Eye (tissue), 1 donor: ENCODE results near the gene TRAPPC2L.
"Not testable (repeated sequence)": the region's sequence is repeated elsewhere in the genome, so short reads cannot be mapped to it uniquely, and the experiment has no call there.

Source experiments
- DNase-seq: peaks from one replicate; pipeline ENCODE4 v3.0.0-alpha.2; 2015

TRAPPC2L gene

DNA sequence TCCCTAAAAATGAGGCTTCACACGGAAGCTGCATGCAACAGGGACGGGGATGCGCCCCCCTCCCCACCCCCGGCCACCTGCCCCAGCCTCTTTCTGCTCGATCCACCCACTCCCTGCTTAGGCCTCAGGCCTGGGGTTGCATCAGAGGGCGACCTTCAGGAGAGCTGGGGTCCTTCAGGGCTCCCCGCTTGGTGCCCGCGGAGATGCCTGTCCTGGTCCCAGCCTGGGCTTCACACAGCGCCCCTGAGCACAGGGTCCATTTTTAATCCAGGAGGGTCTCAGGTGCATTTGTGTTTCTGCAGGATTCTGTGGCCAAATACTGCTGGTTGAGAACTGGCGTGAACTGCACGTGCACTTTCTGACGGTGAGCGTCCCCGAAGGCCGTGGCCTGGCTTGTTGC, 37.8 kb upstream of the TRAPPC2L start:
- no peak for DNase-seq

GRCh38 chr16:88820385-88821025, 36.4 kb upstream of the TRAPPC2L start:
- DNase-seq, result no peak

DNA sequence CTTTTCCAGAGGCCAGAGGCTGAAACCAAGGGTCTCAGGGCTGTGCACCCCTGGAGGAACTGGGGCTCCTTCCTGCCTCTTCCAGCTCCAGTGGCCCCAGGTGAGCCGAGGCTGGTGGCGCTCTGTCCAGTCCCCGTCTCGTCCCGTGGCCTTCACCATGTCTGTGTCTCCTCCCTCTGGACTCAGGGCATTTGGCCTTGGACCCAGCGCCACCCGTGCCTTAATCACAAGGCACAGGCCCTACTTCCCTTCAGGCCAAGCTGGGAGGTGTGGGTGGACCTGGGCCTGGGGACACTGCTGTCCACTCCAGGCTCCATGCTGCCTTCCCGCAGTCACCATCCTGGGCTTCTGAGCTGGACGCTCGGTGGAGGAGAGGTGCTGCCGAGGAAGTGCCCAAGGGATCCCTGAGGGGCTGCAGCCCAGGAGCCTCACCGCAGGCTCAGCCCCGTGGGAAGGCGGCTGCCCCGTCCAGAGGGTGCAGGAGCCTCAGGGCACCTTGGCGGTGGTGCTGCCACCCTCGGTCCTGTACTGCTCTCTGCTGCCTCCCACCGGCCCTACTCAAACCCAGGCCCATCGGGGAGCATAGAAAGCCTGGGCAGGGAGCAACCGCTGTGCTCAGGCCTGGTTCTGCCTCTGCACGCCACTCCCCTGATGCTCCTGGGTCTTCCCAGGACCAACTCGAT, 35.6 kb upstream of the TRAPPC2L start:
- no peak for DNase-seq

DNA sequence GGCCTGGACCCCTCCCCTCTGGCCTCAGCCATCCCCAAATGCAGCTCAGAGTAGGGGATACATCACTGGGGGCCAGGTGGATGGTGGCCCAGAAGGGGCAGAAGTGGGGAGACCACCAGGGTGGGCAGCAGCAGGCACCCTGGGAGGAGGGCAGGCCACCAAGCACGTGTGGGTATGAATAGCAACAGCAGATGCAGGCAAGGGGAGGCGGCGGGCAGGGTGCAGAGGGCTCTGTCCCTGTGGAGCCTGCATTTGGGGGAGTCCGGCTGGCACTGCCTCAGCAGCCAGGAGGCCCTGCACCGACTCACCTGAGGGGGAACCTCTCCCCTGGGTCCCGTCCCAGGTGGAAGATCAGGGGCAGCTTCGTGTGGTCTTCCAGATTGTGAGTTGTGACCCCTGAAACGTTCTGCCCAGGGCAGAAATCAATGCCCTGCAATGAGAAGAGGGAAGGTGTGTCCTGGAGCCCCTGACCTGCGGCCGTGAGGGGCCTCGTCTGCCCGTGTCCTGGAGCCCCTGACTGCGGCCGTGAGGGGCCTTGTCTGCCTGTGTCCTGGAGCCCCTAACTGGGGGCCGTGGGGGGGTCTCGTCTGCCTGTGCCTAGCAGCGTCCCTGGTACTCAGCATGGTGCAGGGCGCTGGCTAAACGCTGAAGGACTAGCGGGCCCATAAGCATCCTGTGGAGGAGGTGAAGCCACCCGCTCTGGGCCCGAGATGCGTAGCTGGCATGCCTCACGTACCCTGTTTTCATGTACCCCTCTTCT, 34.5 kb upstream of the TRAPPC2L start:
- no peak for DNase-seq

- DNase-seq, result not testable (repeated sequence)
These were observed 33.3 kb upstream of the TRAPPC2L start for GRCh38 chr16:88823646-88824045.

GRCh38 chr16:88824256-88825077, 32.5 kb upstream of the TRAPPC2L start:
- DNase-seq, result no peak

- DNase-seq, result no peak
These were observed 31.8 kb upstream of the TRAPPC2L start for GRCh38 chr16:88825146-88825545.

GRCh38 chr16:88826070-88826840, 30.7 kb upstream of the TRAPPC2L start:
- no peak for DNase-seq

DNA sequence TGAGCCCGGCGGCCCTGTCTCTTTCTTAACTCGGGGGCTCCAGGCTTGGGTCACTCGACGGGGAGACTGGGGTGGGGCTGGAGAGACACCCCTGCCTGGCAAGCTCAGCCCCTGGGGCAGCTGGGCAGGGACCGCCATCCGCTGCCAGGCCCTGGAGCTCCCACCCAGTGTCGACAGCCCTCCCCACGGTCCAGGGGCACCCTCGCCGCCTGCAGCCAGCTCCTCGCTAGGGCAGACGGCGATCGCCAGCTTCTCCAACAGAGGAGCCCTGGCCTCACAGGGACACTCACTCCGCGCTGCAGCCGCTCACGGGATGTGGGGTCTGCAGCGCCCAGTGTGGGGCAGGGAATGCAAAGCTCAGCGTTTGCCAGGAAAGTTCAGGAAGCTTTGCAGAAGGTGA, 29.2 kb upstream of the TRAPPC2L start:
- DNase-seq, result no peak

DNA sequence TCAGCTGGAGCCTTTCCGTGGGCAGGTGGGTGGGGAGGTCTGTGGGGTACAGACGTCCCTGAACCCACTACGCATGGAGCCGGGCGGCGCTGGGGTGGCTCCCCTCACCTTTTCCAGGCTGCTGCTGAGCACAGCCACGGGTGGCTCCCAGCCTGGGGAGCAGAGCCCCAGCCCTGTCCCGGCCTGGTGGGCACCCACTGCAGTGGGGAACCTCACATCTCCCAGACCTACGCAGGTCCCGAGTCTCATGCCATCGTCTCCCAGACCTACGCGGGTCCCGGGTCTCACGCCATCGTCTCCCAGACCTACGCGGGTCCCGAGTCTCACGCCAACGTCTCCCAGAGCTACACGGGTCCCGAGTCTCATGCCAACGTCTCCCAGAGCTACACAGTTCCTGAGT, 28.2 kb upstream of the TRAPPC2L start:
- DNase-seq, result no peak

GRCh38 chr16:88830258-88830657, 26.7 kb upstream of the TRAPPC2L start:
- no peak for DNase-seq

- no peak for DNase-seq
These were observed 26.1 kb upstream of the TRAPPC2L start for GRCh38 chr16:88830783-88831182.

DNA sequence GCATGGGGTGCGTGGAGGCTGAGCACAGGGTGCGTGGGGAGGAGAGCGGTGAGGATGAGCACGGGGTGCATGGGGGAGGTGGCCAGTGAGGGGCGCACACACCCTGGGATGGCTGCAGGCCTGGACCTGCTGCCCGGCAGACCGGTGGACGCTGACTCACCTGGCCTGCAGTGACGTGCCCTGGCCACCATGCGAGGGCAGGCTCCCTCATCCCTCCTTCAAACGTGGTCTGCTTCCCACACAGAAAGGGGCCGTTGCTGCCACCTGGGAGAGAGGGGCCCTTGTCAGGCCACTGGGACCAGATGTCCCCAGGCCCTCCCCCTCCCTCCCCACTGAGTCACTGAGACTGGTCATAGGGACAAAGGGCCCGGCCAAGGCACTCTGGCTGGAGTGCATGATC, 25.1 kb upstream of the TRAPPC2L start:
- no peak for DNase-seq

- no peak for DNase-seq
These were observed 23.8 kb upstream of the TRAPPC2L start for GRCh38 chr16:88833086-88833485.

DNA sequence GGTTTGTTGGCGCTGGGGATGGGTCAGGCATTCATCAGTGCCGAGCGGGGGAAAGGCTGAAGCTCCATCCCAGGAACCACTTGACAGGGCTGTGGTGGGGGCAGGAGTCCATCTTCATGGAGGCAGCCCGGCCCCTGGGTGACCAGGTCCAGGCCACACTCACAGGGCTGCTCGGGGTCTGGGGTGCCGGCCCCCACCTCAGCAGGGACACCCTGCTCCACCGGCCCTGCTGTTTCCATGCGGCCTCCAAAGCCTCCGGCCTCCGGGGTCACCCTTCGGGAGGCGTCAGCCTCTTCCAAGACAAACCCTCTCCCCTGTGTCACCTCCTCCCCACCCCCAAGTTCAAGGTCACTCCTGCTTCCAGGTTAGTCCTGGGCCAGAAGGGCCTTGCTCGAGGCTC, 22.3 kb upstream of the TRAPPC2L start:
- DNase-seq, result no peak

DNA sequence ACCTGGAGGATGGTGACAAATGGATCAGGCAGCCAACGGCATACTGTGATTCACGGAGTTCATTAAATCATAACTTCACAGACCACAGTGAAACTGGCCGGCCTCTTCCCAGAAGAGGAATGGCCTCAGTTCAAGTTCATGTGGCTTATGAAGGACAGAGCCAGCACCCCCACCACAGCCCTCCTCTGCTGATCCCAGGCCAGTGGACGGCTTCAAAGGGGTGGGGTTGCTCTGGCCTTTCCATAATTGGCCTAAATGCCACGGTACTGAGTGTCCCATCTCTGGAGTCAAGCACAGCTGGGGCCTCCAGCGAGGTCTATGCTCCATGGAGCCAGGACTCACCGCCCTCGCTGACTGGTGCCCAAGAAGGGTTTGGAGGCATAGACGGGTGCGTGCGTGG, 21.5 kb upstream of the TRAPPC2L start:
- no peak for DNase-seq

GRCh38 chr16:88835818-88836217, 21.1 kb upstream of the TRAPPC2L start:
- DNase-seq, result no peak

GRCh38 chr16:88836791-88837190, 20.1 kb upstream of the TRAPPC2L start:
- DNase-seq, result no peak

DNA sequence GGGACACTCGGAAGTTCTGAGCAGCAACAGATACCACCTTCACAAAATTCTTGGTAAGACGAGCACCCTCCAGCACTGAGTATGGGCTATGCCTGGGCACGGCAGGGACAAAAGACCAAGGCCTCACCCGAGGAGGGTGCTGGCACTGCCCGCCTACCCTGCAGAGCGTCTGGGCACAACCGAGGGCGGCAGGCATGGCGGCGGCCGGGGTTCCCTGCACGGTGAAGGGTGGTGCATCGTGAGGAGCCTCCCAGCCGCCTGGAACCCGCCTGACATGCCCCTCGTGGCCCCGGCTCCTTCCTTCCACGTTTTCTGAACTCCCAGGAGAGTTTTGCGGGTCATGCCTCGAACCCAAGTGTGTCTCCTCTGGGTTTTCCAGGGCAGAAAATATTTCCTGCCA, 19.1 kb upstream of the TRAPPC2L start:
- no peak for DNase-seq

GRCh38 chr16:88838566-88838965, 18.4 kb upstream of the TRAPPC2L start:
- DNase-seq, result no peak

DNA sequence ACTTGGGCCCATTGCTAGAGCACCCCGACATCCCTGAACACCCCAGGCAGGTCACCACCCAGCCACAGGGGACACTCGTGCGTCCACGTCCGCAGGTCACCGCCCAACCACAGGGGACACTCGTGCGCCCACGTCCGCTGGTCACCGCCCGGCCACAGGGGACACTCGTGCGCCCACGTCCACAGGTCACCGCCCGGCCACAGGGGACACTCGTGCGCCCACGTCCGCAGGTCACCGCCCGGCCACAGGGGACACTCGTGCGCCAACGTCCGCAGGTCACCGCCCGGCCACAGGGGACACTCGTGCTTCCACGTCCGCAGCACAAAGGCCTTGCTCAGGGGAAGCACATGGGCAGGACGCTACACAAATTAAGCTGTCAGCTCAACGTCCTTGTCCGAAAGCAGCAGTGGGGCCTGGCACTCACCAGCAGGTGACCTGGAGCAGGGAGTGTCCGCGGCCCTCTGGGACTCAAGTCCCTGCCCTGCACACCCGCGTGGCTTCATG, 17.8 kb upstream of the TRAPPC2L start:
- DNase-seq, result no peak
